T-helper 1 cell treated with Interleukin-12 subunit alpha and Interleukin-12 subunit beta and Interleukin-4 antibody, amounts not matched to agents 30 μg/mL and 1 μg/mL, for 36 hours (primary cell): ENCODE data around the gene HSP90AA1.

Source experiments
- H3K27ac Mint-ChIP-seq: one replicate; pipeline ENCODE4 v1.8.0; 2021; ENCODE audit warnings: mild to moderate bottlenecking, mixed read lengths
- H3K27me3 Mint-ChIP-seq: one replicate; pipeline ENCODE4 v1.8.0; 2021; ENCODE audit warnings: low read depth, mixed read lengths
- H3K36me3 Mint-ChIP-seq: one replicate; pipeline ENCODE4 v1.8.0; 2021; ENCODE audit warnings: low read depth, mixed read lengths
- H3K4me1 Mint-ChIP-seq: one replicate; pipeline ENCODE4 v1.8.0; 2021; ENCODE audit warnings: low read depth, mixed read lengths
- H3K4me3 Mint-ChIP-seq: one replicate; pipeline ENCODE4 v1.8.0; 2021; ENCODE audit warnings: mild to moderate bottlenecking, moderate library complexity, mixed read lengths
- H3K9me3 Mint-ChIP-seq: one replicate; pipeline ENCODE4 v1.8.0; 2021; ENCODE audit warnings: mixed read lengths

HSP90AA1 gene

DNA sequence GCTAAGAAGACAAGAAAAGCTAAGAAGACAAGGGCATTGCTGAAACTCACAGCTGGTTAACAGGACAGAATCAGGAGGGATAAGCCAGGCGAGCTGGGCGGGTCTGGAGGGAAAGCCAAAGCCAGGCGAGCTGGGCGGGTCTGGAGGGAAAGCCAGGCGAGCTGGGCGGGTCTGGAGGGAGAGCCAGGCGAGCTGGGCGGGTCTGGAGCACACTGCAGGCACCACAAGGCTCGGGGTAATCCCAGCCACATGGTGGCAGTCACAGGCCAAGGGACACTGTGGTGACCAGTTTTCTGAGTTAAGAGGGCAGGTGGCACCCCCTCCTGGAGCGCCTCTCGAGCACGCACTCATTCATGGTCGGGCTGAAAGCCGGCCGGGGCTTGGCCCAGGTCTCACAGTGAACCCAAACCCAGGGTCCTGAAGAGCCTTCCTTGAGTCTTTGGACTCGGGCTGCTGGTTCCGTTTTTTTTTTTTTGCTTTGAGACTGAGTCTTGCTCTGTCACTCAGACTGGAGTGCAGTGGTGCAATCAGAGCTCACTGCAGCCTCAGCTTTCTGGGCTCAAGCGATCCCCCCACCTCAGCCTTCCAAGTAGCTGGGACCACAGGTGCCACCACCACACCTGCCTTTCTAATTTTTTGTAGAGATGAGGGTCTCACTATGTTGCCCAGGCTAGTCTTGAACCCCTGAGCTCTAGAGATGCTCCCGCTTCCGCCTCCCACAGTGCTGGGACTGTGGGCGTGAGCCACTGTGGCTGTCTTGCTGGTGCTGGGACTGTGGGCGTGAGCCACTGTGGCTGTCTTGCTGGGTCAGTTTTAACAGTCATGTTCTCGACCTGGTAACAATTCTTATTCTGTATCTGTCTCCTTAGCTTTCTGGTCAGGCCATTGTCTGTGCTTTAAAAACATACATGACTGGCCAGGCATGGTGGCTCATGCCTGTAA is 40.2 kb downstream of the HSP90AA1 start:
- H3K27me3 Mint-ChIP-seq = no peaks in the 10 kb centered on the region
- H3K27ac Mint-ChIP-seq = no peak overlapping the region
- H3K9me3 Mint-ChIP-seq = no peaks in the 10 kb centered on the region
- H3K4me1 Mint-ChIP-seq = no peaks in the 10 kb centered on the region
- peaks cover 46% of the 10 kb centered on the region for H3K36me3 Mint-ChIP-seq
- no peak overlapping the region for H3K4me3 Mint-ChIP-seq

DNA sequence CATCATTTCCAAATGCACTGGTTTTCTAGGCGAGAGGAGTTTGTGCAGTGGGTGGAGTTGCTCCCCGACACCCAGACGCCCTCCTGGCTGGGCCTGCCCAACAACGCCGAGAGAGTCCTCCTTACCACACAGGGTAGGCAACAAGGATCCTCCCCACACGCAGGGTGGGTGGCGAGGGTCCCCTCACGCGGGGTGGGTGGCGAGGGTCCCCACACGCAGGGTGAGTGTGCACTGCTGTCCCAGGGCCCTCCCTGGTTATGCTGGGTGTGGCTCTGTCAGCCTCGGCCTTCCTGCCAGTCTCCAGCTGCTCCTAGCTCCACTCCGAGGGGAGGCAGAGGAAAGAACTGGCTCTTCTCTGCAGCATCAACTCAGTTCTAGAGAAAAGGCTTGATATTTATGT is 42.3 kb downstream of the HSP90AA1 start:
- peaks cover 54% of the 10 kb centered on the region for H3K36me3 Mint-ChIP-seq
- no peak overlapping the region for H3K27ac Mint-ChIP-seq
- H3K9me3 Mint-ChIP-seq = no peaks in the 10 kb centered on the region
- H3K4me1 Mint-ChIP-seq = no peaks in the 10 kb centered on the region
- no peaks in the 10 kb centered on the region for H3K27me3 Mint-ChIP-seq
- no peak overlapping the region for H3K4me3 Mint-ChIP-seq

DNA sequence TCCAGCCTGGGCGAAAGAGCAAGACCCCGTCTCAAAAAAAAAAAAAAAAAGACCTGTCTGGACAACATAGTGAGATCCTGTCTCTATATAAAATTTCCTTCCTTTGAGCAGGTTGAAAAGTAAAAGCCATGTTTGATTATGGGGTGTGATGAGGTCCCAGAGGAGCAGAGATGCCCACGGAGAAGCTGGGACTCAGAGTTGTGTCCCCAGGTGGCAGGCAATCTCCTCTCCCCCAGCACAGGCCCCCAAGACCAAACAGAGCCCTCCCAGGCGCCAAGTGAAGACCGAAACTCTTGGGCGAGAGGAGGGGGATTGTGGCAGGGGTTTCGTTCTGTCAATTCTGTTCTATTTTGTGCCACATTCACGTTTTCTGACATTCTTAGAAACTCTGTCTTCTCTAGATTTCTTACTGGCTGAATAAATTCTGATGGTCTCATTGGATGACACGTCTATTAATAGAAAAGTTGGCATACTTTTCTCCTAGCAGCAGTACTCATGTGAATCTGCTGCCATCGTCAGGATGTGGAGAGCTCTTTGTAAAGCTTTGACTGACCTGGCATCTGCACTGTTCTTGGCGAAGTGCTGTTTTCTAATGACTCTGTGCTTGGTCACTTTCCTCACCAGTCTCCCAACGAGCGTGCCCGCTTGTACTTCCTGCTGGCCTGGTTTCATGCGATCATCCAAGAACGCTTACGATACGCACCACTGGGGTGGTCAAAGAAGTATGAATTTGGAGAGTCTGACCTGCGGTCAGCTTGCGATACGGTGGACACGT is 43.4 kb downstream of the HSP90AA1 start:
- H3K36me3 Mint-ChIP-seq = peaks cover 64% of the 10 kb centered on the region
- no peak overlapping the region for H3K27ac Mint-ChIP-seq
- H3K4me3 Mint-ChIP-seq = no peak overlapping the region
- H3K27me3 Mint-ChIP-seq = no peaks in the 10 kb centered on the region
- H3K9me3 Mint-ChIP-seq = no peaks in the 10 kb centered on the region
- H3K4me1 Mint-ChIP-seq = no peaks in the 10 kb centered on the region

DNA sequence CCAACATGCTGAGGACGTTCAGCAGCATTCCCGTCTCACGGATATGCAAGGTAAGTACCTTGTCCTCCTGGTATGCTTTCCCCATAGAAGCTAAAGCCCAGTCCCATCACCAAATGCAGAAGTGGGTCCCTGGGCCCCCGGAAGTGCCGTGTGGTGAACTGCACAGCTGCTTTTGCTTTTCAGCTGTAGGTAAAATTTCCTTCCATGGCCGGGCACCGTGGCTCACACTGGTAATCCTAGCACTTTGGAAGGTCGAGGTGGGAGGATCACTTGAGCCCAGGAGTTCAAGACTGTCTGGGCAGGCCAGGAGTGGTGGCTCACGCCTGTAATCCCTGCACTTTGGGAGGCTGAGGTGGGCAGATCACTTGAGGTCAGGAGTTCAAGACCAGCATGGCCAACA is 44.1 kb downstream of the HSP90AA1 start:
- peaks cover 64% of the 10 kb centered on the region for H3K36me3 Mint-ChIP-seq
- H3K4me1 Mint-ChIP-seq = no peaks in the 10 kb centered on the region
- H3K4me3 Mint-ChIP-seq = no peak overlapping the region
- no peaks in the 10 kb centered on the region for H3K9me3 Mint-ChIP-seq
- H3K27me3 Mint-ChIP-seq = no peaks in the 10 kb centered on the region
- no peak overlapping the region for H3K27ac Mint-ChIP-seq

DNA sequence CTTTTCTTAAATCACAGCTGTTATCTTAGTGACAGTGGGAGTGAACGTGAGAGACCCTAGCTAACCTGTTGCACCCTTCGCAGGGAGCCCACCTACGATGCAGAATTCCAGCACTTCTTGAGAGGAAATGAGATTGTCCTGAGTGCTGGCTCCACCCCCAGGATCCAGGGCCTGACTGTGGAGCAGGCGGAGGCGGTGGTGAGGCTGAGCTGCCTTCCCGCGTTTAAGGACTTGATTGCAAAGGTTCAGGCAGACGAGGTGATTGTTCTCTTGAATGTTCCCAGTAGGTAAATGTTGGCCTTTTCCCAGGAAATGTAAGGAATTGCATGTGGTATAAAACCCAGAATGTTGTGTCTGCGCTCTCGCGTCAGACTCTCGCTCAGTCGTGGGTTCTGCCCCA is 46.7 kb downstream of the HSP90AA1 start:
- Mint-ChIP-seq H3K27ac (no peak overlapping the region), H3K4me1 (no peaks in the 10 kb centered on the region), H3K36me3 (peaks cover 69% of the 10 kb centered on the region), H3K4me3 (no peak overlapping the region), H3K27me3 (no peaks in the 10 kb centered on the region), H3K9me3 (no peaks in the 10 kb centered on the region)

DNA sequence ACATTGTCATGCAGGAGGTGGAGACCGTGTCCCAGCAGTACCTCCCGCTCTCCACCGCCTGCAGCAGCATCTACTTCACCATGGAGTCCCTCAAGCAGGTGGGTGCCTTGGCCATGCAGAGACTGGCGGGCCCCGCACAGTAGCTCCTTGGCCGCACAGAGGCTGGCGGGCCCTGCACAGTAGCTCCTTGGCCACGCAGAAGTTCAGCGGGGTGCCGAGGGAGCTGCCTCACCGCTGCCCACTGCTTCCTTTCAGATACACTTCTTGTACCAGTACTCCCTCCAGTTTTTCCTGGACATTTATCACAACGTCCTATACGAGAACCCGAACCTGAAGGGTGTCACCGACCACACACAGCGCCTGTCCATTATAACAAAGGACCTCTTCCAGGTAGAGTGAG is 47.7 kb downstream of the HSP90AA1 start:
- no peaks in the 10 kb centered on the region for H3K27me3 Mint-ChIP-seq
- H3K4me3 Mint-ChIP-seq = no peak overlapping the region
- H3K4me1 Mint-ChIP-seq = no peaks in the 10 kb centered on the region
- no peak overlapping the region for H3K27ac Mint-ChIP-seq
- H3K9me3 Mint-ChIP-seq = no peaks in the 10 kb centered on the region
- peaks cover 69% of the 10 kb centered on the region for H3K36me3 Mint-ChIP-seq

DNA sequence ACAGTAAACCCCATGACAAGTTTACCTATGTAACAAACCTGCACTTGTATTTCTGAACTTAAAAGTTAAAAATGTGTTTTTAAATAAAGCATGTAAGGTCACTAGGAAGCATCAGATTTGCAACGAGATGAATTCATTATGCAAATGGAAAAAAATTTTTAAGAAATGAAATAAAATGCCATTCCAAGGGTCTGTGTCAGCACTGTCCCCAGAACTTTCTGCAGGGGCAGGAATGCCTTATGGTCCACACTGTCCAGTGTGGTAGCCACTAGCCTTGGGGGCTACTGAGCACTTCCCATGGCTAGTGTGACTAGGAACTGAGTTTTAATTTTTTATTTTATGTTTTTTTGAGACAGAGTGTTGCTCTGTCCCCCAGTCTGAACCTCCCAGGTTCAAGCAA is 49.2 kb downstream of the HSP90AA1 start:
- no peak overlapping the region for H3K4me3 Mint-ChIP-seq
- no peaks in the 10 kb centered on the region for H3K9me3 Mint-ChIP-seq
- H3K27ac Mint-ChIP-seq = no peak overlapping the region
- H3K36me3 Mint-ChIP-seq = peaks cover 70% of the 10 kb centered on the region
- H3K27me3 Mint-ChIP-seq = no peaks in the 10 kb centered on the region
- no peaks in the 10 kb centered on the region for H3K4me1 Mint-ChIP-seq

DNA sequence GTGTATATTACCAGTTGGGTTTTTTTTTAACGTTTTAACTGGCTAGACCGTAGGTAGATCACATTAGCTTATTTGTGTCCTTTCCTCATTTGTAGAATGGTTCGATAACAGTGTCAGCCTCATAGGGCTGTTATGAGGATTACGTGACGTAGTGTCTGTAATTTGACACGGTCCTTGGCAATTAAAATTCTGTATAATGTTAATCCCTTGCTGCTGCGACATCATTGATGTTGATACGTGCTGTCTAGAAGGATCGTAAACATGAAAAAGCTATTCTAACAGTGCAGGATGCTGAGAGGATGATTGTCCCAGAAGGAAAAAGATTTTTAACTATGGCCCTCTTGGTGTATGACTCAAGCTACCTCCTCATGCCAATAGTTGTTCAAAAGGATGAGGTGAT is 50.9 kb downstream of the HSP90AA1 start:
- peaks cover 58% of the 10 kb centered on the region for H3K36me3 Mint-ChIP-seq
- H3K4me3 Mint-ChIP-seq = no peak overlapping the region
- H3K27me3 Mint-ChIP-seq = no peaks in the 10 kb centered on the region
- no peaks in the 10 kb centered on the region for H3K9me3 Mint-ChIP-seq
- H3K27ac Mint-ChIP-seq = no peak overlapping the region
- H3K4me1 Mint-ChIP-seq = no peaks in the 10 kb centered on the region

DNA sequence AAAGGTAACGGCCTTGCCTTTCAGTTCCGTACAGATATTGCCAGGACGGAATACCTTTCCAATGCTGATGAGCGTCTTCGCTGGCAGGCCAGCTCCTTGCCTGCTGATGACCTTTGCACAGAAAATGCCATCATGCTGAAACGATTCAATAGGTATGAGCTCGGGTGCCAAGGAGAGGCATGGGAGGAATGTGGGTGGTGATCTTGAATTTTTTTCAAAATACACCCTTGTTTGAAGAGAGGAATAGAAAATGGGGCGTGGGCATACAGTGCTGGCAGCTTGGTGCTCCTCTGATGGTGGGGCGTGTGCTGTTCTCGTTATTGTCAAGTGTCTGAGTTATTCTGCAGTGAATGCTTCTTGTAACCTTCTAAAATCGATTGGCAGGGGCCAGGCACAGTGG is 52.5 kb downstream of the HSP90AA1 start:
- Mint-ChIP-seq H3K4me1 (peaks cover 2% of the 10 kb centered on the region), H3K9me3 (no peaks in the 10 kb centered on the region), H3K27ac (no peak overlapping the region), H3K27me3 (no peaks in the 10 kb centered on the region), H3K4me3 (no peak overlapping the region), H3K36me3 (peaks cover 51% of the 10 kb centered on the region)

DNA sequence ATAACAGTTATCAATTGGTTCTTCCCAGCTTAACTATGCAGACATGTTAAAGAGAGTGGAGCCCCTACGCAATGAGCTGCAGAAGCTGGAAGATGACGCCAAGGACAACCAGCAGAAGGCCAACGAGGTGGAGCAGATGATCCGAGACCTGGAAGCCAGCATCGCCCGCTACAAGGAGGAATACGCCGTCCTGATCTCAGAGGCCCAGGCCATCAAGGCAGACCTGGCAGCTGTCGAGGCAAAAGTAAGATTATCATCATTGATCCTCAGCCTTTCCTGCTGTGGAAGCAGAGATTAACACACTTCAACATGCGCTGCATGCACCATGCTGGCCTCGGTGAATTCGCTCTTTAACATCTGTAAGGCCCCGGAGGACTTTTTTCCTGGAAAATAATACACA is 53.6 kb downstream of the HSP90AA1 start:
- peaks cover 6% of the 10 kb centered on the region for H3K4me1 Mint-ChIP-seq
- H3K9me3 Mint-ChIP-seq = no peaks in the 10 kb centered on the region
- H3K4me3 Mint-ChIP-seq = no peak overlapping the region
- H3K27me3 Mint-ChIP-seq = no peaks in the 10 kb centered on the region
- no peak overlapping the region for H3K27ac Mint-ChIP-seq
- H3K36me3 Mint-ChIP-seq = peaks cover 53% of the 10 kb centered on the region
